Posterior vena cava (tissue), 2 donors: ENCODE results near the gene DNAJC7. TPM values are rescaled to one million over a fixed set of nuclear protein-coding genes. Genes with fewer than 3 reads are reported as not detected.
A peak's percentile ranks its signal among the peaks of the same experiment; 100 is the strongest.

Source experiments
- DNase-seq: peaks from one replicate; pipeline ENCODE4 v3.0.0-alpha.2; 2020; ENCODE audit warnings: low spot score
- intact Hi-C, 2 donors: fragments of 100-400 bp; cut with DNase I; formaldehyde crosslinking; loops; one replicate each; pipeline versions ENCODE4 v1.14.1 to v1.14.2; 2022 to 2023
- total RNA-seq, 2 donors: library from RNA; stranded (reverse); fragmentation: NEBNext Ultra II Directional; extraction: Animal tissue kit (Norgen Biotek cat#: 25700); gene quantifications; one replicate each; pipeline ENCODE4 v1.2.1, GENCODE V29; 2021
- donor health status: DM: yes; HTN: yes; CAD: no.
- donor health status: DM: yes; HTN: yes; CAD: no.

Gene DNAJC7
- total RNA-seq, 2 donors from 2014 or later = 57.0 TPM

- intact Hi-C loops = no loop called here
- DNase-seq = no peak
Measured at GRCh38 chr17:42045719-42046118, 28.5 kb upstream of the DNAJC7 start.

- intact Hi-C loops = no loop called here
- DNase-seq = no peak
Measured at GRCh38 chr17:42042598-42043319, 25.5 kb upstream of the DNAJC7 start.

GRCh38 chr17:42041619-42042018 is 24.4 kb upstream of the DNAJC7 start:
- no peak for DNase-seq
- intact Hi-C loops = no loop called here

- DNase-seq = no peak
- intact Hi-C loops = no loop called here
Measured at GRCh38 chr17:42040818-42041217, 23.6 kb upstream of the DNAJC7 start.

GRCh38 chr17:42039794-42040763 is 22.8 kb upstream of the DNAJC7 start:
- intact Hi-C loops = no loop called here
- no peak for DNase-seq

- no peak for DNase-seq
- intact Hi-C loops = no loop called here
Measured at GRCh38 chr17:42038221-42038973, 21.2 kb upstream of the DNAJC7 start.

- no peak for DNase-seq
- intact Hi-C loops = no loop called here
Measured at GRCh38 chr17:42034059-42034458, 16.8 kb upstream of the DNAJC7 start.

- no peak for DNase-seq
- intact Hi-C loops = no loop called here
Measured at GRCh38 chr17:42031584-42031983, 14.3 kb upstream of the DNAJC7 start.

- intact Hi-C loops = loop anchor here (2.0 to 10.0 kb wide), 3 partner anchors 44 to 89 kb away; partner anchors contain the start of gene DHX58 (in 1 of the 2)
- no peak for DNase-seq
Measured at GRCh38 chr17:42028791-42029127, 11.5 kb upstream of the DNAJC7 start.

- intact Hi-C loops = loop anchor here (2.0 to 10.0 kb wide), 3 partner anchors 45 to 89 kb away; partner anchors contain the start of gene DHX58 (in 1 of the 2)
- DNase-seq = no peak
Measured at GRCh38 chr17:42027961-42028790, 10.9 kb upstream of the DNAJC7 start.

GRCh38 chr17:42027590-42027889 is 10.3 kb upstream of the DNAJC7 start:
- intact Hi-C loops = loop anchor here (5.0 to 10.0 kb wide), 2 partner anchors 87 to 90 kb away; partner anchors contain the start of gene DHX58 (in 1 of the 2)
- DNase-seq = no peak

GRCh38 chr17:42026857-42027589 is 9.8 kb upstream of the DNAJC7 start:
- no peak for DNase-seq
- intact Hi-C loops = loop anchor here (5.0 to 10.0 kb wide), 2 partner anchors 88 to 90 kb away; partner anchors contain the start of gene DHX58 (in 1 of the 2)

- intact Hi-C loops = loop anchor here (5.0 to 10.0 kb wide), 2 partner anchors 89 to 91 kb away; partner anchors contain the start of gene DHX58 (in 1 of the 2)
- no peak for DNase-seq
Measured at GRCh38 chr17:42025936-42026335, 8.7 kb upstream of the DNAJC7 start.

- intact Hi-C loops = loop anchor here (5.0 to 10.0 kb wide), 2 partner anchors 90 to 92 kb away; partner anchors contain the start of gene DHX58 (in 1 of the 2)
- DNase-seq = peak; percentile 76
Measured at GRCh38 chr17:42025191-42025579, 7.9 kb upstream of the DNAJC7 start.

GRCh38 chr17:42023524-42024349 is 6.5 kb upstream of the DNAJC7 start:
- peak; percentile 84 for DNase-seq
- intact Hi-C loops = loop anchor here in 1 of 2 donors (10.0 kb wide), 1 partner anchor 91 kb away; the partner anchor contains the start of gene DHX58

- DNase-seq = peak; percentile 55
- intact Hi-C loops = loop anchor here in 1 of 2 donors (10.0 kb wide), 1 partner anchor 94 kb away; the partner anchor contains the start of gene DHX58
Measured at GRCh38 chr17:42020845-42021244, 3.6 kb upstream of the DNAJC7 start.
